Activated effector memory CD4-positive, alpha-beta T cell treated with Interleukin-2 at 50 U/mL for 16 hours (primary cell): ENCODE results near the gene MPRIP.
"Not testable (repeated sequence)": the region's sequence is repeated elsewhere in the genome, so short reads cannot be mapped to it uniquely, and the experiment has no call there.

Experiments used
- DNase-seq: peaks from one replicate; pipeline ENCODE4 v3.0.0-alpha.2; 2020

The MPRIP gene

DNA sequence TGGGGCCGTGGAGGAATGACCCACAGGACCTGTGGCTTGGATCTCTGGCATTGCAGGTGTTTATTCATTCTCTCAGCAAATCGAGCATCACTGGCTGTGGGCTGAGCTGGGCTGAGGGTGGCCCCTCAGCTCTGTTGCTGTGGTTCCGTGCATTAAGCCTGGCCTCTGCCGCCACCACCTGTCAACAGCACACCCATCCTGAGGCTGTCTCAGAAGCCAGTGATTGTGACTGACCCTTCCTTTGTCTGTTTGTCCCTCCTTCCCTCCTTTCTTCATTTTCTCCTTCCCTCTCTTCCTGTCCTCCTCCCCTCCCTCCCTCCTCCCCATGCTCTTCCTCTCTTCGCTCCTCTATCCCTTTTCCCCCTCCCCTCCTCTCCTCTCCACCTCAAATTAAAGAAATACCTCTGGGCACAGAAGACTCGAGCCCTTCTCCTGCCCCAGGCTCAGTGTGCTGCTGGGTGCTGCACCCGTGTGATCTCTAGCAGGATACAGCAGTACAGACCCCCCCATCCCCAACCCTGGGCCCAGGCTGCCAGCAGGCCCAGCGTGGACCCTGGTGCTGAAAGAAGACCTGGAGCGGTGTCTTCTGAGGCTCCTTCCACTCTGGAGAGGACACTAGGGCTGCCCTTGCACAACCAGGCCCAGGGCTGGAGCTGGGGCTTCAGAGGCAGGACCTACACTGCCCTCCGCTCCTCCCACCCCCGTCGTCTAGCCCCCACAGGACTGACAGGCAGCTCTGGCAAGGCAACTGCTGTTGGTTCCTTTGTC, 88.0 kb downstream of the MPRIP start:
- DNase-seq, result no peak

DNA sequence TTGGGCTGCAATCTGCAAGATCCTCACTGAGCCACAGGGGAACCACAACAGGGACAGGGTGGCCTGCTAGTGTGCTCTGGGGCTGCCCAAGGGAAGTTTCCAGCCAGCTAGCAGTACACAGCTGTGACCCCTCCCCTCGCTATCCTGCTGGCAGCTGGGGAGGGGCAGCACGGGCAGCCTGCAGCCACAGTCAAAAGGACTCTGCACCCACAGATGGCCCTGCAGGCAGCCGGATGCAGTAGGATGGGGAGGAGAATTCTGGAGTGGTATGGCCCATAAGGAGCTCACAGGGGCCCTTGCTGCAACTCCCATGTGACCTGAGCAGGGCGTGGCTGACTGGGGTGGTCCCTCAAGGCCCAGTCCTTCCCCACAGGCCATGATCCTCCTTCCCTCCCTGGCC, 89.6 kb downstream of the MPRIP start:
- DNase-seq, result no peak

- DNase-seq, result no peak
These were observed 90.5 kb downstream of the MPRIP start for GRCh38 chr17:17132746-17133145.

- no peak for DNase-seq
These were observed 92.0 kb downstream of the MPRIP start for GRCh38 chr17:17134051-17134956.

GRCh38 chr17:17134957-17135333, 92.7 kb downstream of the MPRIP start:
- DNase-seq, result no peak

- not testable (repeated sequence) for DNase-seq
These were observed 94.0 kb downstream of the MPRIP start for GRCh38 chr17:17136221-17136620.

DNA sequence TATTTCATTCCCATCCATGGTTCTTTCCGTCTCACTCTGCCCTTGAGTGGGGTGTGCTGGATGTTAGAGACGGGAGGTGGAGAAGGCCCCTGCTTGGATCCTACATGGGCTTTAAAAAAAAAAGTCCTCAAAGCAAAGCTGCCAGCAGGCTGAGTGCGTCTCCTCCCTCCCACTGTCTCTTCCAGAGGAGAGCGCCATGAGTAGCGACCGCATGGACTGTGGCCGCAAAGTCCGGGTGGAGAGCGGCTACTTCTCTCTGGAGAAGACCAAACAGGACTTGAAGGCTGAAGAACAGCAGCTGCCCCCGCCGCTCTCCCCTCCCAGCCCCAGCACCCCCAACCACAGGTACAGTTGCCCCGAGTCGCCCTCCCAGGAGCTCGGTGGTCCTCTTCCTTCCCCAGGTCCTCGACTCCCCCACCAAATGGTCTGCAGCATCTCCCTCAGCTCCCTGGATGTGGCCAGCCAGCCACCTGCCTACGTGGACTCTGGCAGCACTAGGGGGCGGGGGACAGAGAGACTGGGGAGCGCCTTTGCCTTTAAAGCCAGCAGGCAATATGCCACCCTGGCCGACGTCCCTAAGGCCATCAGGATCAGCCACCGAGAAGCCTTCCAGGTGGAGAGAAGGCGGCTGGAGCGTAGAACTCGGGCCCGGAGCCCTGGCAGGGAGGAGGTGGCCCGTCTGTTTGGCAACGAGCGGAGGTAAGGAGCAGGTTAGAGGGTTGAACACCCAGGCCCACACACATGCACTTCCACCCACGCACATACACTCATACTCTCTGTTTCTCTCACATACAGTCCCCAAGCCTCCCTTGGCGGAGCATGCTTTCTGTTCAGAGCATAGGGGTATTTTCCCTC, 95.7 kb downstream of the MPRIP start:
- no peak for DNase-seq

DNA sequence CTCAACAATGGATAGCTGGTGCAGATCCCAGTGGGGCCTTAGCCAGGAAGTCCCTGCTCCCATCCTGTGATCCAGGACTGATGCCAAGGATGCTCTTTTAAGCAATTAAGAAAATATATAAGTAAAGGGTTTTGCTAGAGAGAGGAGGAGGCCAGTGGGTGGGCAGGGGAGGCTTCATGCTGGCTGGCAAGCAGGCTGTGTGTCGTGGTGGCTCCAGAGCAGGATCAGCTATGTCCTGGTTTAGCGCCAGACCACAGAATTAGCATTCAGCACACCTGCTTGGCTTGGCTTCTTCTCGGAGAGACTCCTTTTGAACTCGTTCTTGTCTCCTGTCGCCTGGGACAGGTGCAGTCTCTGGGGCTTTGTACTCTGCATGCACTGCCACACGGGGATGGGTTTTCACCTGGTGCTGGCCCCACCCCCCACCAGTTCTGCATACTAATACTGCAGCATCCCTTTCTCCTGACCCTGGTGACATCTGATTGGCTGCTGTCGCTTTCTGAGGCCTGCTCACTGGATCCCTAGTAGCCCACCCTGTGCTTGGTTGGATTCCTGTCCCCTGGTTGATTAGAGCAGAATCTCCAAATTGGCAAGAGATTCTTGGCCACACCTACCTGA, 97.8 kb downstream of the MPRIP start:
- DNase-seq, result no peak

- no peak for DNase-seq
These were observed 98.3 kb downstream of the MPRIP start for GRCh38 chr17:17140590-17140980.

GRCh38 chr17:17141279-17141678, 99.0 kb downstream of the MPRIP start:
- DNase-seq, result no peak

DNA sequence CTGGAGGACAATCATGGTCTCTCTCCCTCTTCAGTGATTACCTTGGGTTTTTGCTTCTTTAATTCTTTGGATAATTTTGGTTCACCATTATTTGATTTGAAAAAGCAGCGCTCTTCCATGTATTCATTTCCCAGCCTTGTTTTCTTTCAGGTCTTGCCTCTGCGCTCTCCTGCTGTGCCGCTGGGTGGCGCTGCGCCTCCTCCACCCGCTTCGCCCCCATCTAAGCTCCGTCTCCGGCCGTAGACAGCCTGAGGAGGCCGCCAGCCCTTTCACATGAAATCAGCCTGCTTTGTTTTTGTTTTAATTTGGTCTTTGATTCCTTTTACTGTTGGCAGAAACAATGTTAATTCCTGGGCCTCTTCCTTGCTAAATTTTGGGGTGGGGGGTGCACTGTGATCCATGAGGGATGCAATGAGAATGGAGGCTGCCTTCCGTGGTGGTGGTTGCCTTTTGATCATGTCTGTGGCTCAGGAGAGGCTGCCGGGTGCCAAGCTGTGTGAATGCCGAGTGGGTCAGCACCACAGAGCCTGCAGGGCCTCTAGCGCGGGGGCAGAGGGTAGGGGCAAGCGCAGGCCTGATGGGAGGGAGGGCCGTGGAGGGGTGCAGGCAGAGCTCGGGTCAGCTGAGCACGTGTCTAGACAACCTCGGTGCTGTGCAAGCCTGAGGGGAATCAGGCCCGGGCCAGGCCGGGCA, 99.7 kb downstream of the MPRIP start:
- peak; percentile 31 for DNase-seq

DNA sequence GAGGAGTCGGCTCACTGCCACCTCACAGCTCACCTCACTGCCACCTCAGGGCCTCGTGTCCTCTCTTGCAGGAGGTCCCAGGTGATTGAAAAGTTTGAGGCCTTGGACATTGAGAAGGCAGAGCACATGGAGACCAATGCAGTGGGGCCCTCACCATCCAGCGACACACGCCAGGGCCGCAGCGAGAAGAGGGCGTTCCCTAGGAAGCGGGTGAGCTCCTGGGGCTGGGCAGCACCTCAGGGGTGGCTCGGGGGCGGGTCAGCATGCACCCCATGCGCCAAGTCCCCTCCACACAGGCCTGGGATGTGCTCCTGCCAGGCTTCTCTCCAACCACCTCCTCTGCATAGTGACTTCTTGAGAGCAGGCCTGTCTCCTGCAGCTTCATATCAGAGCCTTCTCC, 100.3 kb downstream of the MPRIP start:
- no peak for DNase-seq

DNA sequence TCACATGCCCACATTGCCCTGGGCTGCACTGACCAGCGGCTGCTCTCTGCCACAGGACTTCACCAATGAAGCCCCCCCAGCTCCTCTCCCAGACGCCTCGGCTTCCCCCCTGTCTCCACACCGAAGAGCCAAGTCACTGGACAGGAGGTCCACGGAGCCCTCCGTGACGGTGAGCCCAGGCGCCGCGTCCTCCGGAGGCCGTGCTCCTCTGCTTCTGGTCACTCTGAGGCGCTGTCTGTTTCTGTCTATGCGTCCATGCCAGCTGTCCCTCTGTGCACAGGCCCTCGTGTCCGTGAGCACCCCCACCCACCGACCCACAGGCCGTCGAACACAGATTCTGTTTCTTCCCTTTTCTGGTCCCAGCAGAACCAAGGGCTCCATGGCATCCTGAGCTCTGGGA, 101.2 kb downstream of the MPRIP start:
- DNase-seq, result no peak

- no peak for DNase-seq
These were observed 101.8 kb downstream of the MPRIP start for GRCh38 chr17:17144061-17144460.

- DNase-seq, result no peak
These were observed 102.8 kb downstream of the MPRIP start for GRCh38 chr17:17144916-17145665.

GRCh38 chr17:17146786-17147406, 104.6 kb downstream of the MPRIP start:
- no peak for DNase-seq

DNA sequence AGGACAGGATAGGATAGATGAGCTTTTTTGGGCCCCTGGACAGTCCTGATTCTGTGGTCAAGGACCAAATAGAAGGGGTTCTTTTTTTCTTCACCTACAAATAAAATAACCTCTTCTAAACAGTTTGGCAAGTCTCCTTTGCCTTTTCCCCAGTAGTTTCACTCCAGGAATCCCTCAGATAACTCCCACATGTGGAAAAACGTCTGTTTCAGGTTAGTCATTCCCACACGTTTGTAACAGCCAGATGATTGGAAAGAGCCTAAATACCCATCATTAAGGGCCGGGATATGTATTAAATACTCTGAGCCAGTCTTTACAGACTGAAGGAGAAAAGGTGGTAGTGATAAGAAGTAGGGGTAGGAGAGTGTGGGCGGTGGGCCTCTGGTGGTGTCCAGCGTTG, 105.6 kb downstream of the MPRIP start:
- no peak for DNase-seq

DNA sequence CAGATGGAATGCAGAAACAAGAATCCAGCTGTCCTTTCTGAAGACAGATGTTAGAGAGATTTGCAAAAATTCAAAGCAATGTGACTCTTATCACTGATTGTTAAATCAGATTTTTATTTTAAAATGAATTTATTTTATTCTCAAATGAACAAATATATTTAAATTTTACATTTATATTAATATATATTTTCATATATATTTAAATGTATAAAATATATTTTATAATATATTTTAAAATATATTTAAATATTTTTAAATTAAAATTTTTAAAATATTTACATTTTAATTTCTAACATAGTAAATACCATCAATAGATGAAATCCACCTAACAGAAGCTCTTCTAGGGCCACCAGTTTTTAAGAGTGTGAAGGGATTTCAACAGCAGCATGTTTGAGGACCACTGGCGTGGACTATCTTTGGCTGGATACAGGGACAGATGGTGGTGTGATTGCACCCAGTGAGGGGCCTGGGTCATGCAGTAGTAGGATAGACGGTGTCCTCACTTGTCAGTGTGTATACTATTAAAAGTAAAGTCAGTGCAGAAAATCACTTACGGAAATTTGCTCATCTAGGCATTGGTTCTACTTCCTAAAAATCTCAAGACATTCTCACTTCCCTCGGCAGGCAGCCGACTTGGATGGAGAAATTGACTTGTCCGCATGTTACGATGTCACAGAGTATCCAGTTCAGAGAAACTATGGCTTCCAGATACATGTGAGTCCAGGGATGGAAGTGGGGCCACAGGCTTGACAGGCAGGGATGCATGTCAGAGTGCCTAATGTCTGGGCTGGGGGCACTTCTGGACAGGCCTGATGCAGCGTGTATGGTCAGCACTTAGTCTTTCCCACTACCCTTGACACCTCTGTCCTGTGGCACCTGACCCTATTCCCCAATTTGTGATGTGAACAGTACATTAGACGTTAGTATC, 107.5 kb downstream of the MPRIP start:
- DNase-seq, result no peak

DNA sequence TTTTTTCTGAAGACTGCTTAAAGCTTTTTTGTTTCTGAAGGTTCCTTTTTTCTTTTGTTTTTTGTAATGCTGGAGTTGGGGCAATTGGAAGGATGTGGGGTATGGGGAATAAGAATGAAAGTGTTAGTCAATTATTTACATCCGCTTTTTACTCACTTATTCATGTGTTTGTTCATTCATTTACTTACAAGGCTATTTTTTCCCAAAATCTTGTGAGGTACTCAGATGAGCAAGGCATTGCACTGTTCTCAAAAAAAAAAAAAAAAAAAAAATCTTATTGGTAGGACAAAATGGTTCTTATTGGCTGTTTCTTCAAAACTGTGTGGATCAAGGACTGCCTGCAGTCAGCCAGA, 108.2 kb downstream of the MPRIP start:
- no peak for DNase-seq

- no peak for DNase-seq
These were observed 108.8 kb downstream of the MPRIP start for GRCh38 chr17:17151055-17151454.
